HG02840 (cell line): ENCODE data around the gene MTHFD1L.

Experiments
- ATAC-seq: cut with Tn5 transposase; IDR thresholded peaks from one replicate; pipeline ENCODE4 v1.9.1; 2021; ENCODE audit warnings: mild to moderate bottlenecking, moderate library complexity, moderate number of reproducible peaks; ENCODE audit not compliant: unreplicated experiment, low FRiP score

MTHFD1L gene

GRCh38 chr6:151009576-151009975, 144.1 kb downstream of the MTHFD1L start:
- ATAC-seq: no peak

- no peak for ATAC-seq
These were observed 144.6 kb downstream of the MTHFD1L start for GRCh38 chr6:151010071-151010470.

GRCh38 chr6:151012321-151013294, 147.1 kb downstream of the MTHFD1L start:
- ATAC-seq: no peak

DNA sequence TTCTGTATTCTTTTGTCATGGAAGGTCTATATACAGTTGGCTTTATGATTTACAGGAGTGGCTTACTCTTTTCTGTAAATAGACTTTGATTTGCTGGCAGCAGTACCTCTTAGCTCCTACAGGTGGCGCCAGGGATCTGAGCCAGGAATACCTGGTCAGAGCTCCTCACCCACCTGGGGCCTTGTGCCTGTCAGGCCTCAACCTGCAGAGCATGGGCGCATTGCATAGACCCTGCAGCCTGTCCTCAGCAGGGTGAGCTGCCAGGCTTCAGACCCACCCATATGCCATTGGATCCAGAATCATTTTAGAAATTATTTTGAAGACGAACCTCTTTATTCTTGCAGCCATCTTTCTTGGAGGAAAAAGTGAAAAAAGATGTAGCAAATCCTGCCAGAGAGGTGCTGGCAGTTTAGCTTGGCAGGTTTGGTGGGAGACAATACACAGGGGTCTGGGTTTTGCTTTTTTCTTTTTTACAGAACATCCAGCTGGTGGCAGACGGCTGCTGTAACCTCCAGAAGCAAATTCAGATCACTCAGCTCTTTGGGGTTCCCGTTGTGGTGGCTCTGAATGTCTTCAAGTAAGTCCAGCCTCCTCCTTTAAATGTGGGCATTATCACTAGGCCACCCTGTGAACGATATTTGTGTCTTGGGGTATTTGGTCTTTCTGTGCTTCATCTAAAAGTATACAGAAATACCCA, 149.1 kb downstream of the MTHFD1L start:
- no peak for ATAC-seq

- ATAC-seq: no peak
These were observed 149.7 kb downstream of the MTHFD1L start for GRCh38 chr6:151015101-151015700.

GRCh38 chr6:151016107-151016506, 150.6 kb downstream of the MTHFD1L start:
- ATAC-seq: no peak

GRCh38 chr6:151018046-151018445, 152.5 kb downstream of the MTHFD1L start:
- ATAC-seq: no peak

DNA sequence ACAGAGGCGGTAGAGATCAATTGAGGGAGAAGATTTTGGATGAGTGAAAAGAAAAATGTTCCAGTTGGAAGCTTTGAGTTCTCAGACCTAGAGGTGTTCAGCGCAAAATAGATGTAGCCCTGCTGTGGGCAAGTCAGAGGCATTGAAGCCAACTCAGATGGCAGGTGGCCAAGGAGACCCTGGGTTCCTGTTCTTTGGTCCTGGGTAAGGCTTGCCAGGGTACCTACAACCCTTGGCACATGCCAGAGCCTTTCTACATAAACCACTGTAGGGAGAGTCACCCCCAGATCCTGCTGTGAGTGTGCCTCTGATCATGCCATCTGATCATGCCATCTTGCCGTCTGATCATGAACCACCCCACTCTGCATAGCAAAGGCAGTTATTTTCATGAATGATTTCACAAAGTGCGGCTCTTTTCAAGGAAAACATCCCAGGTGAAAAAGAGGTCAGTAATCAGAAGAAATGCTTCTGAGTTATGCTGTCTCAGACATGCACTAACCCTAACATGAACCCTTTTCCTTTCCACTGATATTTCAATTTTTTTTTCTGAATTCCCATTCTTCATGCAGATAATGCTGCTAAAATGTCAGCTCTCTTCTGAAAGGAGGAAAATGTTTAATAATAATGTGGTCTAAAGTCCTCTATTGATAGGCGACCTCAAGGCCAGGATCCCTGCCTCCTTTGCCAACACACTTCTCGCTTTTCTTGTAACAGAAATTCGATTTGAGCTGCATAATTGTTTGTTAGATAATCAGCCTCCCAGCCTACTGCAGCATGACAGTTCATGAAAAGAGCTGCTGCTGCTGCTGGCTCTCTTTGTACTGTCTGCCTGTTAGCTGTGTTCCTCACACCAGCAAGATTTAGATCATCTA, 153.6 kb downstream of the MTHFD1L start:
- ATAC-seq: no peak

DNA sequence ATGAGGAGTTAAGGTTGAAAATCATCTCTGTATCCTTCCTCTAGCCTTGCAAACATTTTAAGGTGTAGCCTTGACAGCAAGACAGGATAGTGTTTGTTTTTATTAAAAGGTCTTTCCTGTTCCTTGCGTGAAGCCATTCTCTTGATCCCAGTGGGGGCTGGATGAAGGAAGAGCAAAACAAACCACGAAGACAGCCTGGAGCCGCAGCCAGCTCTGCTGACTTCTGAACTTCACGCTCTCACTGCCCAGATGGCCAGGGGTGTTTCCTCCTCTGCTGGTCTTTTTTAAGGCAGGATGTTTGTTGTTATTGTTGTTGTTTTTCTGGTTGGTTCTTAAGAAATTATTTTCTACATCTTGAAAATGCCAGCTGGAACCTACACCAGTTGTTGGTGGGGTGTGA, 156.4 kb downstream of the MTHFD1L start:
- no peak for ATAC-seq

DNA sequence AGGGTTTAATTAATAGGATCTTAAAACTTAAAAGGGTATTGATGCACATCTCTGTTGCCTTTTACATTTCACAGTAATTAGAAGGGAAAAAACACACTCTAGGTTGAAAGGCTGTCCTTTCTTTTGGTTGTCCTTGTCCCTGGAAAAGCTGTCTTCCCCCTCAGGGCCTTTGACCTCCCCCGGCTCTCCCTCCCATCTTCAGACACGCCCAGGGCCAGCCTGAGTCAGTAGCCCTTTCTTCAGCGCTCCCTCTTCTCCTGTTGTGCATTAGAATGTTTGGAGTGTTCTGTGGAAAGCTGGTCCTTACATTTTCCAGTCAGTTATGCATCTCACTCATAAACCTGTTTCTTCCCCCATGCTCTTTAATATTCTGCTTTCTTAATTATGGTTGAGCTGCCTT, 157.0 kb downstream of the MTHFD1L start:
- ATAC-seq: no peak

GRCh38 chr6:151023342-151023741, 157.8 kb downstream of the MTHFD1L start:
- no peak for ATAC-seq

DNA sequence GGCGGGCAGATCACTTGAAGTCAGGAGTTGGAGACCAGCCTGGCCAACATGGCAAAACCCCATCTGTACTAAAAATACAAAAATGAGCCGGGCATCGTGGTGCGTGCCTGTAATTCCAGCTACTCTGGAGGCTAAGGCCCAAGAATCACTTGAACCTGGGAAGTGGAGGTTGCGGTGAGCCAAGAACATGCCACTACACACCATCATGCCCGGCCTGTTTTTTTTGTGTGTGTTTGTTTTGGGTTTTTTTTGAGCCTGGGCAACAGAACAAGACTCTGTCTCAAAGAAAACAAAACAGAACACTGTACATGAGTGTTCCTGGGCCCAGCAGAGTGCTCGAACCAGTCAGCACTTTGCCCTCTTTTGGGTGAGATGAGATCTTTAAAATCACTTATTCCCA, 159.1 kb downstream of the MTHFD1L start:
- ATAC-seq: no peak

- ATAC-seq: no peak
These were observed 159.6 kb downstream of the MTHFD1L start for GRCh38 chr6:151025076-151025475.

DNA sequence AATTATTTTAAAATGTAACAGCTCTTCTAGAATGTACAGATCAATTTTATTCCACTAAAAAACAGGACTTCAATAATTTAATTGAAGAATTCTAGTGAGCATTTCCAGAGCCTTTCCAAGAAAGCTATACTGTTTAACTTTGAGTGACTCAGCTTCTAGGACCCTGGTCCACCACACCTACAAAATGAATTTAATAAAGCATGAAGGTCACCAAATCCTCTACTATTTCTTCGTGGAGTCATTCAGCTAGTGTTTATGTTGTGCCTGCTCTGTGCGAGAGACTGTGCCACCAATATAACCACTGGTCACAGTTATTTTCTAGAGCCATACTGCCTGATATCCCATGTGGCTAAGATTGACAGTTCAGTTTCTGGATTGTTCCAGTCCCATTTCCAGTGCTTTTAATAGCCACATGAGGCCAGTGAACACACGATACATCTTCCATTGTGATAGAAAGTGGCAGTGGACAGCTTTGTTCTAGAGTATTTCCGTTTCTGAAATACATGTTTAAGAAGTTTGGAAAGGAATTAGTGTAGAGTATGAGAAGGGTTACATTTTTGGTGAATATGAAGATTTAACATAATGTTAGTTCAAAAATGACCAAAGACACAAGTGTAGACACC, 160.7 kb downstream of the MTHFD1L start:
- ATAC-seq: no peak

DNA sequence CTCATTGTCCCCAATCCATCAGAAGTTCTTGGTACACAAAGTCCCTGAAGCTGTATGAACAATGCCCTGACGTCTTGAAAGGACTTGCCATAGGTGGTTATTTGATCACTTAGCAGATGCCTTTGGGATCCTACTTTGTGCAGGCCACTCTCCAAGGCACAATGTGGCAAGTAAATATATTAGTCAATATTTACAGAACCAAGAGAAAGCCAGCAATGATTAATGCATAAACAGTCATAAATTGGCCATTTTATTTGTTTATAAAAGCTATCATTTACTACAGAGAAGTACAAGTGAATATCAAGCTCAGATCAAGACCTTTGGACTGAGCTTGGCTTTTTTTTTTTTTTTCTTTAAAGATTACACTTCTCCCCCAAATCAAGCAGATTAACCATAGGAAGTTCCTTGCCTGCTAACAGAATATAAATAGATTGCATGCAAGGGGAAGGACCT, 161.8 kb downstream of the MTHFD1L start:
- no peak for ATAC-seq

DNA sequence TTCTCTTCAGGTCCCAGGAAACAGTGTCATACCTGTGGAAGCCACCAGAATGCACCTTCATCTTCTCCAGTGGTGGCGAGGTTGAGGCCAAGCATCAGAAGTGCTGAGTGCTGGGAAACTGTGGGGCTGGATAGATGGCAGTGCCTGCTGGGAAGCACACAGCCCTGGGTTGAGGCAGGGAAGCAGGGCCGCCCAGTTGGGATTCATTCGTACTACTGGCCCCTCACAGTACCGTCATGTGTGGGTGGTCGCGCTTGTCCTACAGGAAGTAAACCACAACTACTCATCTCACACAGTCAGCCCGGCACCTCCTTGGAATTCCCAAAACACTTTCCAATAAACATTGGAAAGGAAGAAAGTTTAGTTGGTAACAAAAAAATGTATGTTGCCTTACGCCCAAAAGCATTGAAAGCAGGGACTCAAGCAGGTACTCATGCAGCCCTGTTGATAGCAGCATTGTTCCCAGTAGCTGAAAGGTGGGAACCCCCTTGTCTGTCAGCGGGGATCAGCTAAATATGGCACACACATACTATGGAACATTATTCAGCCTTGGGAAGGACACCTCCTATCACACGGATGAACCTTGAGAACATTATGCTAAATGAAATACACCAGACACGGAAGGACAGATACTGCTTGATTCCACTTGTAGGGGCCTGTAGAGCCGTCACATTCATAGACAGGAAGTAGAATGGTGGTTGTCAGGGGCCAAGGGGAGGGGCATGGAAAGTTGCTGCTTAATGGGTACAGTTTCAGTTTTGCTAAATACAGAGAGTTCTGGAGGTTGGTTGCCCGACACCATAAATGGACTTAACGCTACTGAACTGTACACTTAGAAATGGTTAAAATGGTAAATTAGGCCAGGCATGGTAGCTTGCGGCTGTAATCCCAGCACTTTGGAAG, 162.7 kb downstream of the MTHFD1L start:
- no peak for ATAC-seq

DNA sequence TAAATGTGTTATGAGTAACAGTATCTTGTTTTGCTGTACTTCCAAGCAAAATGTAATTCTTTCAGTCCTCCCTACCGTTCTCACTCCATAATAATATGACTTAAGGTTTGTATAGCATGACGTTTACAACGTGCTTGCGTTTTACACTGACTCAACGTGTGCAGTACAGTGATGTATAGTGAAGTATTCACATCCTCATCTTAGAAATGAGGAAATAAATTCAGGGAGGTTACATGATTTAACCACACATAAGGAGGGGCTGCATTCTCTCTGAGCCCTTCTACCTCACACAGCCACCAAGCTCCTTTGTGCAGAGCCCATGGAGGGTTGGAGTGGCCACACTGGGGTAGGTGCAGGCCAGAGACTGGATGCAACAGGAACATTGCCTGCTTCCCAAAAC, 164.5 kb downstream of the MTHFD1L start:
- no peak for ATAC-seq

- no peak for ATAC-seq
These were observed 166.5 kb downstream of the MTHFD1L start for GRCh38 chr6:151032034-151032433.
